Gastrocnemius medialis (tissue), 4 donors: ENCODE measurements around the gene PYDC2. TPM values are rescaled to one million over a fixed set of nuclear protein-coding genes. Genes with fewer than 3 reads are reported as not detected.

Experiments
- ATAC-seq, 2 donors: fragments of 150-250 bp; one replicate each; pipeline ENCODE4 v1.9.1; 2016
- DNase-seq, 2 donors: peaks; one replicate each; pipeline ENCODE4 v3.0.0-alpha.2; 2019
- H3K27ac ChIP-seq, 4 donors: fragments of 200-600 bp; sonication (generic); 1 replicate in 1 of 4; 2 replicates in 3 of 4; pipeline ENCODE4 v1.5.1; 2016 to 2018; ENCODE audit warnings: mild to moderate bottlenecking in 2 of 4, moderate library complexity in 1 of 4
- H3K27me3 ChIP-seq, 3 donors: fragments of 200-600 bp; sonication (generic) in 2 of 3; 1 replicate in 1 of 3; 2 replicates in 2 of 3; pipeline versions ENCODE4 v1.5.1 to v1.6.0; 2016 to 2019; ENCODE audit warnings: mild to moderate bottlenecking in 1 of 3, moderate library complexity in 1 of 3
- H3K36me3 ChIP-seq, 2 donors: fragments of 200-600 bp; sonication (generic) in 1 of 2; one replicate each; pipeline ENCODE4 v1.5.1; 2017 to 2018
- H3K4me1 ChIP-seq, 2 donors: fragments of 200-600 bp; sonication (generic) in 1 of 2; one replicate each; pipeline ENCODE4 v1.5.1; 2016 to 2017; ENCODE audit warnings: mild to moderate bottlenecking in 2 of 2
- H3K4me3 ChIP-seq, 4 donors: fragments of 200-600 bp; sonication (generic) in 3 of 4; 1 replicate in 1 of 4; 2 replicates in 3 of 4; pipeline ENCODE4 v1.5.1; 2016 to 2019; ENCODE audit warnings: mild to moderate bottlenecking in 2 of 4
- H3K9me3 ChIP-seq, 3 donors: fragments of 200-600 bp; sonication (generic) in 2 of 3; 1 replicate in 1 of 3; 2 replicates in 2 of 3; pipeline ENCODE4 v1.5.1; 2016 to 2019
- POLR2A ChIP-seq, 2 donors: fragments of 450-650 bp; IDR thresholded peaks; one replicate each; pipeline ENCODE4 v1.6.1; 2017; ENCODE audit warnings: antibody characterized with exemption in 2 of 2, mild to moderate bottlenecking in 2 of 2, moderate library complexity in 2 of 2
- in situ Hi-C, 4 donors: fragments of 200-750 bp; cut with MboI; loops; one replicate each; pipeline versions ENCODE4 v1.15.0 to v1.8.0; 2017; ENCODE audit warnings: low sequenced_read_pairs in 4 of 4
- intact Hi-C: fragments of 100-400 bp; cut with DNase I; formaldehyde crosslinking; loops from one replicate; pipeline ENCODE4 v1.15.1; 2023; ENCODE audit warnings: low total_unique reads
- total RNA-seq, 4 donors: library from RNA; depleted of rRNA; stranded (reverse); fragments of >200 nt; gene quantifications; one replicate each; pipeline versions ENCODE4 v1.1.0 to v1.2.3, GENCODE V29; 2016
- TF ChIP-seq, protein P1 (sequence below), 5 experiments: fragments of 450-650 bp in 3 of 5; fragments of 200-600 bp in 2 of 5; sonication (generic) in 2 of 5; IDR thresholded peaks in 4 of 5; conservative IDR thresholded peaks in 1 of 5; 1 replicate in 4 of 5; 2 replicates in 1 of 5; pipeline ENCODE4 v1.5.1; 2016 to 2019; ENCODE audit warnings: antibody characterized with exemption in 5 of 5, mild to moderate bottlenecking in 3 of 5, moderate library complexity in 3 of 5

Gene PYDC2
- total RNA-seq, 4 donors from 2014 or later: not detected

DNA sequence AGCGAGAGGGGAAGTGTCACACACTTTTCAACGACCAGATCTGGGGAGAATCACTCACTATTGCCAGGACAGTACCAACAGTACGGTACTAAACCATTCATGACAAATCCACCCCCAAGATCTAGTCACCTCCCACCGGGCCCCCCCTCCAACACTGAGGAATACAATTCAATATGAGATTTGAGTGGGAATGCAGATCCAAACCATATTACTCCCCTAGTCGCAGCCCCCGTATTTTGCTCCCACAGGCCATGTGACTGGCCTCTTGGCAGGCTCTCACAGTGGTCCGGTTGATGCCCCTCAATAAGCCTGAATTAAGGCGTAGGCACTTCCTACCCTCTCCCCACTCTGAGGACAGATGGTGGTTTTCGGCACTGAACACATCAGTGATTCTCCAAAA lies 45.4 kb upstream of the PYDC2 start:
- no peaks in the 10 kb centered on the region for H3K4me1 ChIP-seq
- DNase-seq: no peak
- H3K9me3 ChIP-seq: no peaks in the 10 kb centered on the region
- no peak for ATAC-seq
- no peak overlapping the region for H3K27ac ChIP-seq
- H3K27me3 ChIP-seq: no peaks in the 10 kb centered on the region
- intact Hi-C loops: loop anchor here (10.0 kb wide), 1 partner anchor 1029 kb away; no protein-coding TSS in a partner anchor
- no peaks in the 10 kb centered on the region for H3K36me3 ChIP-seq
- in situ Hi-C loops: loop anchor here in 3 of 4 donors (10.0 to 25.0 kb wide), 2 partner anchors 1022 to 1029 kb away; no protein-coding TSS in a partner anchor
- TF ChIP-seq, protein P1, sequence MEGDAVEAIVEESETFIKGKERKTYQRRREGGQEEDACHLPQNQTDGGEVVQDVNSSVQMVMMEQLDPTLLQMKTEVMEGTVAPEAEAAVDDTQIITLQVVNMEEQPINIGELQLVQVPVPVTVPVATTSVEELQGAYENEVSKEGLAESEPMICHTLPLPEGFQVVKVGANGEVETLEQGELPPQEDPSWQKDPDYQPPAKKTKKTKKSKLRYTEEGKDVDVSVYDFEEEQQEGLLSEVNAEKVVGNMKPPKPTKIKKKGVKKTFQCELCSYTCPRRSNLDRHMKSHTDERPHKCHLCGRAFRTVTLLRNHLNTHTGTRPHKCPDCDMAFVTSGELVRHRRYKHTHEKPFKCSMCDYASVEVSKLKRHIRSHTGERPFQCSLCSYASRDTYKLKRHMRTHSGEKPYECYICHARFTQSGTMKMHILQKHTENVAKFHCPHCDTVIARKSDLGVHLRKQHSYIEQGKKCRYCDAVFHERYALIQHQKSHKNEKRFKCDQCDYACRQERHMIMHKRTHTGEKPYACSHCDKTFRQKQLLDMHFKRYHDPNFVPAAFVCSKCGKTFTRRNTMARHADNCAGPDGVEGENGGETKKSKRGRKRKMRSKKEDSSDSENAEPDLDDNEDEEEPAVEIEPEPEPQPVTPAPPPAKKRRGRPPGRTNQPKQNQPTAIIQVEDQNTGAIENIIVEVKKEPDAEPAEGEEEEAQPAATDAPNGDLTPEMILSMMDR (IDR thresholded peaks at IDR 0.05 in 4 of 5, conservative IDR thresholded peaks at IDR 0.05 in 1 of 5): no peak
- TF ChIP-seq POLR2A (IDR thresholded peaks at IDR 0.05): no peak
- H3K4me3 ChIP-seq: no peak overlapping the region

DNA sequence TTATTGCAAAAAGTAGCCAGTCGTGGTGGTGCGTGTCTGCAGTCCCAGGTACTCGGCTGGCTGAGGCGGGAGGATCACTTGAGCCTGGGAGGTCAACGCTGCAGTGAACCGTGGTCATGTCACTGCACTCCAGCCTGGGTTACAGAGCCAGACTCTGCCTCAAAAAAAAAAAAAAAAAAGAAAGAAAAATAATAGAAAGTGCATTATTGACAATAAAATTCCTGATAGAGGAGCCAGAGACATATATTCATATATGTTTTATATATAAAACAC lies 43.6 kb upstream of the PYDC2 start:
- intact Hi-C loops: loop anchor here (10.0 kb wide), 1 partner anchor 1027 kb away; no protein-coding TSS in a partner anchor
- Histone ChIP-seq H3K36me3 (no peaks in the 10 kb centered on the region), H3K27ac (no peak overlapping the region), H3K27me3 (no peaks in the 10 kb centered on the region), H3K9me3 (no peaks in the 10 kb centered on the region), H3K4me1 (no peaks in the 10 kb centered on the region), H3K4me3 (no peak overlapping the region)
- ATAC-seq (no peak), DNase-seq (no peak)
- in situ Hi-C loops: loop anchor here in 3 of 4 donors (10.0 to 25.0 kb wide), 2 partner anchors 1020 to 1027 kb away; no protein-coding TSS in a partner anchor
- no peak for TF ChIP-seq POLR2A (IDR thresholded peaks at IDR 0.05)
- TF ChIP-seq, protein P1 (IDR thresholded peaks at IDR 0.05 in 4 of 5, conservative IDR thresholded peaks at IDR 0.05 in 1 of 5): no peak

DNA sequence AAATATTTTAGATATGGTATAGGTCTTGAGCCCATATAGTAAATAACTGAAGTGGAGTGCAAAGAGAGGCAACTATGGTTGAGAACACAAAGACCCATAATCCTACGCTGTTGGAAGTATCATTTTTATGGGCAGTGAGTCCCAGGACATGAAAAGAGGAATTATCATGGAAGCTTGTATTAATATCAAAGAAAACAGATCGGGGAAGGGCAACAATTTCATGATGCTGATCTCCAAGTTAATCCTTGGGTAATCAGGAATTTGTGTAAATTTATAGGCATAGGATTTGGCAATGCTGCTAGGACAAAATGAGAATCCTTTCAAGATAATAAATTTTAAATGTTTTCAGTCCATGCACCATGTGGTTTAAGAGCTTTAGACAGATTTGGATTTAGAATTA lies 40.2 kb upstream of the PYDC2 start:
- in situ Hi-C loops: loop anchor here in 2 of 4 donors (25.0 kb wide), 1 partner anchor 1017 kb away; no protein-coding TSS in a partner anchor
- TF ChIP-seq POLR2A (IDR thresholded peaks at IDR 0.05): no peak
- TF ChIP-seq, protein P1 (IDR thresholded peaks at IDR 0.05 in 4 of 5, conservative IDR thresholded peaks at IDR 0.05 in 1 of 5): no peak
- Histone ChIP-seq H3K9me3 (no peaks in the 10 kb centered on the region), H3K4me1 (no peaks in the 10 kb centered on the region), H3K36me3 (no peaks in the 10 kb centered on the region), H3K27ac (no peak overlapping the region), H3K27me3 (no peaks in the 10 kb centered on the region), H3K4me3 (no peak overlapping the region)
- ATAC-seq (no peak), DNase-seq (no peak)
- intact Hi-C loops: no loop called here

DNA sequence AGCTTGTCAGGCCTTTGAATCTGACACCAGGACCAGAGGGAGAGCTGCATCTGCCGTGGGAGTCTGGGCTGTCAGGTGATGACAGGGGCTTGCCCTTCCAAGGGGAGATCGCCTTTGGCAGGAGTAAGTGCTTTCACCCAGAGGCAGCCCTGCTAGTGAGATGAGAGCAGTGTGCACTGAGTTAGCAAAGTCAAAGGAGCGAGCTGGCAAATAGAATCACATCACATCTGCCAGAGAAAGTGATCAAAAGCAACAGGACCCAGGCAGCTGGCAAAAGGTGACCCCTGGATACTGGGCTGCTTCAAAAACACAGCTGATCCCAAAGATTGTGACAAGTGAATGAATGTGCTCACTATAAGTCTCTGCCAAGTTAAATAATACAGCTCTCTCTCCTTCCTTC lies 36.1 kb upstream of the PYDC2 start:
- intact Hi-C loops (no loop called here), in situ Hi-C loops (loop anchor here in 2 of 4 donors (25.0 kb wide), 1 partner anchor 1012 kb away; no protein-coding TSS in a partner anchor)
- TF ChIP-seq, protein P1 (IDR thresholded peaks at IDR 0.05 in 4 of 5, conservative IDR thresholded peaks at IDR 0.05 in 1 of 5): no peak
- no peak for TF ChIP-seq POLR2A (IDR thresholded peaks at IDR 0.05)
- ATAC-seq (no peak), DNase-seq (no peak)
- no peaks in the 10 kb centered on the region for H3K4me1 ChIP-seq
- no peak overlapping the region for H3K27ac ChIP-seq
- no peaks in the 10 kb centered on the region for H3K9me3 ChIP-seq
- no peaks in the 10 kb centered on the region for H3K27me3 ChIP-seq
- no peaks in the 10 kb centered on the region for H3K36me3 ChIP-seq
- H3K4me3 ChIP-seq: no peak overlapping the region

DNA sequence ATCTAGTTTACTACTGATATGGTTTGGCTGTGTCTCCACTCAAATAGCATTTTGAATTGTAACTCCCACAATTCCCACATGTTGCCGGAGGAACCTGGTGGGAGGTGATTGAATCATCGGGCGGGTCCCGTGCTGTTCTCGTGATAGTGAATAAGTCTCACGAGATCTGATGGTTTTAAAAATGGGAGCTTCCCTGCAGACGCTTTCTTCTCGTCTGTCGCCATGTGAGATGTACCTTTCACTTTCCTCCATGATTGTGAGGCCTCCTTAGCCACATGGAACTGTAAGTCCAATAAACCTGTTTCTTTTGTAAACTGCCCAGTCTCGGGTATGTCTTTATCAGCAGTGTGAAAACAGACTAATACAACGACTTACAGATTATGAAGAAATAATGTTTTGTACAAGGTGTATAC lies 35.6 kb upstream of the PYDC2 start:
- in situ Hi-C loops: no loop called here
- Histone ChIP-seq H3K4me3 (no peak overlapping the region), H3K27me3 (no peaks in the 10 kb centered on the region), H3K36me3 (no peaks in the 10 kb centered on the region), H3K27ac (no peak overlapping the region), H3K4me1 (no peaks in the 10 kb centered on the region), H3K9me3 (no peaks in the 10 kb centered on the region)
- no peak for ATAC-seq
- no peak for DNase-seq
- TF ChIP-seq, protein P1 (IDR thresholded peaks at IDR 0.05 in 4 of 5, conservative IDR thresholded peaks at IDR 0.05 in 1 of 5): no peak
- TF ChIP-seq POLR2A (IDR thresholded peaks at IDR 0.05): no peak
- intact Hi-C loops: no loop called here
